Stimulated activated CD8-positive, alpha-beta memory T cell treated with anti-CD3 and anti-CD28 coated beads, Interleukin-15, amount 100 ng/mL, for 4 hours (primary cell): ENCODE measurements around the gene GALK2.
"Not testable (repeated sequence)": the region's sequence is repeated elsewhere in the genome, so short reads cannot be mapped to it uniquely, and the experiment has no call there.

Experiments used
- DNase-seq, 2 donors: peaks; one replicate each; pipeline ENCODE4 v3.0.0-alpha.2; 2020; ENCODE audit warnings: low read depth in 2 of 2

The GALK2 gene

DNA sequence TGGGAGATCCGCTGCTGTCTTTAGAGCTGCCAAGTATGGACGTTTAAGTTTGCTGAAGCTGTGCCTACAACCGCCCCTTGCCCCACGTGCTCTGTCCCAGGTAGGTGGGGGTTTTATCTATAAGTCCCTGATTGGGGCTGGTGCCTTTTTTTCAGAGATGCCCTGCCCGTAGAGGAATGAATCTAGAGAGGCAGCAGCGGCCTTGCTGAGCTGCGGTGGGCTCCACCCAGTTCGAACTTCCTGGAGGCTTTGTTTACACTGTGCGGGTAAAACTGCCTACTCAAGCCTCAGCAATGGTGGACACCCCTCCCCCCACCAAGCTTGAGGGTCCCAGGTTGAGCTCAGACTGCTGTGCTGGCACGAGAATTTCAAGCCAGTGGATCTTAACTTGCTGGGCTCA is 169.6 kb downstream of the GALK2 start:
- no peak for DNase-seq

DNA sequence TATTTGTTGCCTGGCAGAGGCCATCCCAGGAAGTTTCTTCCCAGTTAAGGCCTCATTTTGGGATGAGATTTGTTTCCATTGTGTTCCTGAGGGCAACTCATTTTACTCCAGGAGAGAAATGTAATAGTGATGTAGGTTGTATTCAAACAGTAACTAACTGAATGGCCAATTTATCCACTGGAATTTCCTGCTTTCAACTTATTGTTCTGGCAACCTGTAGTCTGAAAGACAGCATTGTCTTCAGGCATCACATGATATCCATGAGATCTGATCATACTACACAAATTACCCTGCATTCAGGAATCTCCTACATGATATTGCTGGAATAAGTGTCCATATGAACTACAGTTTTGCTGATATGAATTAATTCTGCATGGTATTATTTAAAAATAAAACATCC is 173.5 kb downstream of the GALK2 start:
- no peak for DNase-seq

DNA sequence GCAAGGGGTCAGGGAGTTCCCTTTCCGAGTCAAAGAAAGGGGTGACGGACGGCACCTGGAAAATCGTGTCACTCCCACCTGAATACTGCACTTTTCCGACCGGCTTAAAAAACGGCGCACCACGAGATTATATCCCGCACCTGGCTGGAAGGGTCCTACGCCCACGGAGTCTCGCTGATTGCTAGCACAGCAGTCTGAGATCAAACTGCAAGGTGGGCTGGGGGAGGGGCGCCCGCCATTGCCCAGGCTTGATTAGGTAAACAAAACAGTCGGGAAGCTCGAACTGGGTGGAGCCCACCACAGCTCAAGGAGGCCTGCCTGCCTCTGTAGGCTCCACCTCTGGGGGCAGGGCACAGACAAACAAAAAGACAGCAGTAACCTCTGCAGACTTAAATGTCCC is 184.4 kb downstream of the GALK2 start:
- DNase-seq, result not testable (repeated sequence)

DNA sequence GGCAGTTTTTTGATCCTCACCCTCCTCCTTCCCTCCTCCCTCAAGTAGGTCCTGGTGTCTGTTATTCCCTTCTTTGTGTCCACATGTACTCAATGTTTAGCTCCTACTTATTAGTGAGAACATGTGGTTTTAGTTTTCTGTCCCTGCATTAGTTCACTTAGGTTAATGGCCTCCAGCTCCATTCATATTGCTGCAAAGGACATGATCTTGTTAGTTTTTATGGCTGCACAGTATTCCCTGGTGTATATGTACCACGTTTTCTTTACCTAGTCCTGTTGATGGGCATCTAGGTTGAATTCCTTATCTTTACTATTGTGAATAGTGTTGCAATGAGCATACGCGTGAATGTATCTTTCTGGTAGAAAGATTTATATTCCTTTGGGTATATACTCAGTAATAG is 191.3 kb downstream of the GALK2 start:
- DNase-seq, result no peak

DNA sequence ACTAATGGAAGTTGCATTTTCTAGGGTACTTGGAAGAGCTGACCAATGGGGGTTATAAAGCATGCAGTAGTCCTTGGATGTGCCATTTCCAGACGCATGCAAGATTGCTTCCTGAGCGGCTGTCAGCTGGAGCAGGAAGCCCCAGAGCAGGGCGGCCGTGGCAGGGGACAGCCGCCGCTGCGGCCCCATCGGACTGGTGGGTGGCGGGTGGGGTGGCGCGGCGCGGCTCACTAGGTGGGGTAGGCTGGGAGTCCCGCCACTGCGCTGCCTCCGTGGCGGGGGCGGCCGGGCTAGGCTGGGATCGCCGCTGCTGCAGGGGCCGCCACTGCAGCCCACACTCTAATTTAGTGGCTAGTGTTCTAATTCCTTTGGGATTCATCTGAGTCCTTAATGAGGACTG is 196.4 kb downstream of the GALK2 start:
- DNase-seq, result no peak

- no peak for DNase-seq
Observed at GRCh38 chr15:49370782-49371181, 200.7 kb downstream of the GALK2 start.

GRCh38 chr15:49372366-49372765 is 202.3 kb downstream of the GALK2 start:
- DNase-seq, result no peak

DNA sequence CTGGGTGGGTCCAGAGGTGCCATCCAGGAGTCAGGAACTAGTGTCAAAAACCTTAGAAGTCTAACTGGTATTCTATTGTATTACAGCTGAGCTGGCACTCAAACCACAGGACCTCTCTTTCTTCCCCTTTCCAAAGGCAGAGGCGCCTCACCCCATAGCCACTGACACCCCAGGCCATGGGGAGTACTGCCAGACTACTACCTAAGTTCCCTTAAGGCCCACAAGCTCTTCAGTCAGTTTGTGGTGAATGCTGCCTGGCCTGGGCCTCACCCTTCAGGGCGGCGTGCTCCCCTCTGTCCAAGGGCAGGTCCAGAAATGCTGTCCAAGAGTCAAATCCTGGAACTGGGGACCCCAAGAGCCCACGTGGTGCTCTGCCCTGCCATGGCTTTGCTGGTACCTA is 209.9 kb downstream of the GALK2 start:
- no peak for DNase-seq

- no peak for DNase-seq
Observed at GRCh38 chr15:49380912-49381311, 210.9 kb downstream of the GALK2 start.
